Hematopoietic multipotent progenitor cell treated with erythropoietin and hydrocortisone succinate and interleukin-3 and kit ligand, for 15 days (in vitro differentiated cells): ENCODE measurements around the gene CEBPB.
"Not testable (repeated sequence)": the region's sequence is repeated elsewhere in the genome, so short reads cannot be mapped to it uniquely, and the experiment has no call there.

Experiments
- DNase-seq: peaks from one replicate; pipeline ENCODE4 v3.0.0-alpha.2; 2015; ENCODE audit warnings: low spot score

The CEBPB gene

GRCh38 chr20:50193199-50193835, 2.7 kb downstream of the CEBPB start:
- DNase-seq, result peak; percentile 36

- no peak for DNase-seq
Measured at GRCh38 chr20:50193836-50194421, 3.3 kb downstream of the CEBPB start.

- DNase-seq, result no peak
Measured at GRCh38 chr20:50194422-50194830, 3.8 kb downstream of the CEBPB start.

DNA sequence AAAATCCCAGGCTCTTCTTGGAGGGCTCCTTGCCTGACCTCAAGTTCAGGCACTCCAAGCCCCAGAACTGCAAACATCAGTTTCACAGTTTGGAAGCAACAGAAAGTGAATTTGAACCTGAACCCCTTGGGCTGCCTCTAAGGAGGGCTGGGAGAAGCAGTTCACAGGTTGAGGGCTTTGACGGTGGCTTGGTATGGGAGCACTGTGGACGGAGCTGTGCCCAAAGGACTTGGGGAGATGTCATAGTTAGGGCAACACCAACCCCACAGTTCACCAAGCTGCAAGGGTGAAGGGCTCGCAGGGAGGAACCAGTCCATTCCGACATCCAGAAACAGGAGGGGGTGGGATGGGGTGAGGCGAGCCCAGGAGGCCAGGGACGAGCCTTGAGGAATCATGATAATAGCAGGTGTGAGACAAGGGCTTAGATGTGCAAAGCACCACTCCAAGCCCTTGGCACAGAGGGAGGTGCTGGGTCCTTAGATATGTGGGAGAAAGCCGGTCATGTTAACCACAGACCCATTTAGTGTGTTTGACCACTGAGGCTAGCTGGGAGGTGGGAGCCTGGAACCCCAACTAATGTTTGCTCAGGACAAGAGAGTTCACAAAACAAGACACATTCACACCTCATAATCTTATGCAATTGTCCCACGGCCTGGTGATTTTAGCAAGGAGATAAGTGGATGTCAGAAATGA, 4.3 kb downstream of the CEBPB start:
- DNase-seq, result peak; percentile 16

GRCh38 chr20:50195524-50196120, 5.0 kb downstream of the CEBPB start:
- DNase-seq, result no peak

GRCh38 chr20:50196248-50196647, 5.6 kb downstream of the CEBPB start:
- DNase-seq, result no peak

DNA sequence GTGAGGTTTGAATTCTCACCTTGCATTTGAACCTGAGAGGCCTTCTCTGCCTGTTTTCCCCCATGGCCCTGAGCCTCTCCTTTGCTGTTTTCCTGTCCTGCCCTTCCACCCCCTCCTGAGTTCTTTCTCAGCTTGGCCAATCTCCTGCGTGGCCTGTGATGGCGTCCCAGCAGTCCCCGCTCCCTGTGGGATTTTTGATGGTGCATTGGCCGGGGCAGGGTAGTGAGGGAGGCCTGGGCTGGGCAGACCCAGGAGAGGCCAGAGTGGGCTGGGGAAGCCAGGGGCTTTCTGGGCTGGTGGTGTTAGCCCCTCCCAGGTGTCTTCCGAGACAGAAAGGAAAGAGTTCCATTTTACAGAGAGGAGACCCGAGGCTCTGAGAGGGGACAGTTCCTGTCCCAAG, 6.3 kb downstream of the CEBPB start:
- no peak for DNase-seq

- no peak for DNase-seq
Measured at GRCh38 chr20:50197463-50198179, 7.0 kb downstream of the CEBPB start.

DNA sequence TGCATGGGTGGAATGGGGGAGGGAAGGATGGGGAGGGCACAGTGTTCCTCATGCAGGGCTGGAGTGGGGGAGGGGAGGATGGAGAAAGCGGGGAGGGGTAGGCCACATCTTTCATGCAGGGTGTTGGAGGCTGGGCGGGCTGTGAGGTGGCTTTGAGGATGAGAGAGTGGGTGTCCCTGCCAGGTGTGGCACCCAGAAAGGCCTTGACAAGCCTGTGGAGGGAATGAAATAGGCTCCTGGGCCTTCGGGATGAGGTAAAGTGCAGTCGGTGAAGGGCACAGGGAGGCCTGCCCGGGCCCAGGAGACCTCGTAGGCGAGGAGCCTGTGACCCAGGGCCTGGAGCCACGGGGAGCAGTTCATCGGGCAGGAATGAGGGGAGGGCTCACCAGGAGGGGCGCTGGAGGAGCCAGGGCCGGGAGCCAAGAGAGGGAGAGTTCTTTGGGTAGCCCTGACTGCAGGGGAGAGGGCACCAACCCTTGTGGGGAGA, 7.6 kb downstream of the CEBPB start:
- no peak for DNase-seq

GRCh38 chr20:50198716-50199115, 8.1 kb downstream of the CEBPB start:
- no peak for DNase-seq

- no peak for DNase-seq
Measured at GRCh38 chr20:50199703-50200102, 9.1 kb downstream of the CEBPB start.

- no peak for DNase-seq
Measured at GRCh38 chr20:50200482-50201104, 10.0 kb downstream of the CEBPB start.

DNA sequence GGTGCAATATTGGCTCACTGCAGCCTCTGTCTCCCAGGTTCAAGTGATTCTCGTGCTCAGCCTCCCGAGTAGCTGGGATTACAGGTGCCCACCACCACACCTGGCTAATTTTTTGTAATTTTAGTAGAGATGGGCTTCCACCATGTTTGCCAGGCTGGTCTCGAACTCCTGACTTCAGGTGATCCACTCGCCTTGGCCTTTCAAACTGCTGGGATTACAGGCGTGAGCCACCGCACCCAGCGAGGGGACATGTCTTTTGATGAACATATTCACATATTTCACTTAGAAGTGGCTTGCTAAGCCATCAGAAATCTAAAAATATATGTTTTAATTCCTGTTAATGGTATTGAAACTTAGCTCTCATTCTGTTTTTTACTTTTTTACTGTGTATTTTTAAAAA, 11.1 kb downstream of the CEBPB start:
- DNase-seq, result not testable (repeated sequence)

DNA sequence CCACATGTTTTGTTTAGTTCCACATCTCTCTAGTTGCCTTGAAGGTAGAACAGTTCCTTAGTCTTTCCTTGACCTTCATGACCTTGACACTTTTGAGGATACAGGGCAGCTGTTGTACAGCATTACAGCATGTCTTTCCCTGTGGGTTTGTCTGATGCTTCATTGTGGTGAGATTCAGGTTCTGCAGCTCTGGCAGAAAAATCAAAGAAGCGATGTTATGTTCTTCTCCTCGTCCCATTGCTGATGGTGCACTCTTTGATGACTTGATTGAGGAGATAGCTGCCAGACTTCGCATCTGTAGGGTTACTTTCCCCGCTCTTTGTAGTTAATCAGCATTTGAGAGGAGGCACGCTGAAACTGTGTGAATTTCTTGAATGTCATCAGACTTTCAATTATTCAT, 12.0 kb downstream of the CEBPB start:
- DNase-seq, result no peak

GRCh38 chr20:50203951-50204937, 13.6 kb downstream of the CEBPB start:
- DNase-seq, result no peak

DNA sequence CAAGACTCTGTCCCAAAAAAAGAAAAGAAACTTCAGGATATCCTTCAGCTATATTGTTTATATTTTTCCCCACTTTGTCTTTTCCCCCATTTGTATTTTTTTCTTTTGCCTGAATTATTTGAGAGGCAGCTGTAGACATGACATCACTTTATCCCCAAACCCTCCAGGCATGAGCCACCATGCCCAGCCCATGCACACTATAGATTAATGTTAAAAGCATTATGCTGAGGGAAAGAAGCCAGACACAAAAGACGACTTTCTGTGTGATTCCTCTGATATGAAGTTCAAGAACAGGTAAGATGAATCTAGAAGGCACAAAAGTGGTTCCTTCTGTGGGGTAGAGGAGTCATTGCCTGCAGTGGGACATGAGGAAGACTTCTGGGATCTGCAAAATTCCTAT, 16.4 kb downstream of the CEBPB start:
- no peak for DNase-seq

- DNase-seq, result no peak
Measured at GRCh38 chr20:50208085-50208491, 17.5 kb downstream of the CEBPB start.

DNA sequence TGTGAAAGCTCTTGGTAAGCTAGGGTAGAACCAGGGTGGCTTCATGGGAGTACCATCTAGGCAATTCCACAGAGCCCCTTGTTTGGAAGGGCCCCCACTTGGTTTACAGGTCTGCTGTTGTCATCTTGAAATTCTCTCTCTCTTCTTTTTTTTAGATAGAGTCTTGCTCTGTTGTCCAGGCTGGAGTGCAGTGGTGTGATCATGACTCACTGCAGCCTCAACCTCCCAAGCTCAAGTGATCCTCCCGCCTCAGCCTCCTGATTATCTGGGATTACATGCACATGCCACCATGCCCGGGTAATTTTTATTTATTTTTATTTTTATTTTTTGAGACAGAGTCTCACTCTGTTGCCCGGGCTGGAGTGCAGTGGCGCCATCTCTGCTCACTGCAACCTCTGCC, 18.2 kb downstream of the CEBPB start:
- not testable (repeated sequence) for DNase-seq

DNA sequence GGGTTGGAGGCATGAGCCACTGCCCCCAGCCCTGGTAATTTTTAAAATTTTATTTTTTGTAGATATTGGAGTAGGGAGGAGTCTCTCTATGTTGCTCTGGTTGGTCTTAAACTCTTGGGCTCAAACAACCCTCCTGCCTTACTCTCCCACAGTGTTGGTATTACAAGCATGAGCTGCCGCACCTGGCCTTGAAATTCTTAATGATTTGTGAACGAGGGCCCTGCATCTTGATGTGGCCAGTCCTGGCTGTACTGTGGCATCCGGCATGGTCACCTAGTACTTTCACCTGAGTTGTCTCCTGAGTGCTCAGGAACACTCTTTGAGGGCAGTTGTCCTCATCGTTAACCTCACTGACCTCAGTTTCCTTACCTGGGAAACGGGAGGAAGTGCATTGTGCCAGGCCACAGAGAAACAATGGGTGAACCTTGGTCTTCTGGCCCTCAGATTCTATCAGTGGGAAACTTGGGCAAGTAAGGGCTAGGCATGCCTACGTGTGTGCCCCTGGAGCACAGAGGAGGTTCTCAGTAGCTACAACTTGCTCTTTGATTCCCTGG, 19.5 kb downstream of the CEBPB start:
- DNase-seq, result no peak

DNA sequence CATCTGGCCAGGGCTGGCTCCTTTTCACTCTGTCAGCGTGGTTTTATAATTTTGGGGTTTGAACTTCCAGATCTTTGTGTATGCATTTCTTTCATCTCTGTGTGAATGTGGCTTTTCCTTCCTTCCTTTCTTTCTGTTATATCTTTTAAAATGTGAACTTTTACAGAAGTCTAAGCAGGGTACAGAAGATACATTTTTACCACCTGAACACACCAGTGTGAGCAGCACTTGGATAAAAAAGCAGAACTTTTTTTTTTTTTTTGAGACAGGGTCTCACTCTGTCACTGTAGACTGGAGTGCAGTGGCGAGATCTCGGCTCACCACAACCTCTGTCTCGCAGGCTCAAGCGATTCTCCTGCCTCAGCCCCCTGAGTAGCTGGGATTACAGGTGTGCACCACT, 20.5 kb downstream of the CEBPB start:
- DNase-seq, result no peak
